CD14-positive monocyte (primary cell): ENCODE measurements around the gene PAFAH2. TPM values are rescaled to one million over a fixed set of nuclear protein-coding genes. Genes with fewer than 3 reads are reported as not detected.

Experiments
- DNase-seq, 3 donors: peaks; one replicate each; pipeline ENCODE4 v3.0.0-alpha.2; 2011 to 2022
- H2AFZ ChIP-seq: 2 replicates; pipeline ENCODE4 v1.6.0; 2012; ENCODE audit warnings: mild to moderate bottlenecking, low read depth, low read length, inconsistent platforms; ENCODE audit not compliant: insufficient read depth, poor library complexity, severe bottlenecking
- H3K27ac ChIP-seq, 2 donors: 1 replicate in 1 of 2; 2 replicates in 1 of 2; pipeline ENCODE4 v1.5.1; 2012 to 2013; ENCODE audit warnings: low read length in 2 of 2, control low read depth in 1 of 2, inconsistent platforms in 1 of 2, low read depth in 1 of 2, mild to moderate bottlenecking in 1 of 2
- H3K27me3 ChIP-seq, 2 donors: one replicate each; pipeline versions ENCODE4 v1.6.0 to v1.6.1; 2011 to 2013; ENCODE audit warnings: low read length in 2 of 2; ENCODE audit not compliant: control insufficient read depth in 2 of 2, insufficient read depth in 2 of 2
- H3K36me3 ChIP-seq, 2 donors: replicated peaks in 1 of 2; 1 replicate in 1 of 2; 2 replicates in 1 of 2; pipeline versions ENCODE4 v1.5.1 to v1.6.1; 2012 to 2013; ENCODE audit warnings: low read length in 2 of 2, control low read depth in 1 of 2, inconsistent platforms in 1 of 2, mild to moderate bottlenecking in 1 of 2; ENCODE audit not compliant: insufficient read depth in 2 of 2, control insufficient read depth in 1 of 2
- H3K4me1 ChIP-seq, 2 donors: 1 replicate in 1 of 2; 2 replicates in 1 of 2; pipeline versions ENCODE4 v1.5.1 to v1.6.1; 2012 to 2013; ENCODE audit warnings: low read length in 2 of 2, control low read depth in 1 of 2, inconsistent platforms in 1 of 2, mild to moderate bottlenecking in 1 of 2, moderate library complexity in 1 of 2; ENCODE audit not compliant: insufficient read depth in 2 of 2, control insufficient read depth in 1 of 2
- H3K4me2 ChIP-seq: replicated peaks from 2 replicates; pipeline ENCODE3; 2012; ENCODE audit warnings: low read length, moderate library complexity, mild to moderate bottlenecking; ENCODE audit not compliant: poor library complexity, severe bottlenecking; ENCODE audit errors: extremely low read depth
- H3K4me3 ChIP-seq, 3 experiments: fragments of 200-600 bp in 1 of 3; sonication (generic) in 1 of 3; replicated peaks in 1 of 3; 1 replicate in 2 of 3; 2 replicates in 1 of 3; pipeline ENCODE4 v1.5.1; 2011 to 2013; ENCODE audit warnings: low read length in 3 of 3, mild to moderate bottlenecking in 3 of 3, control low read depth in 2 of 3, low read depth in 2 of 3, inconsistent platforms in 1 of 3, moderate library complexity in 1 of 3
- H3K79me2 ChIP-seq: 2 replicates; pipeline ENCODE4 v1.6.0; 2012; ENCODE audit warnings: mild to moderate bottlenecking, control low read depth, inconsistent platforms, low read length, moderate library complexity; ENCODE audit not compliant: insufficient read depth
- H3K9ac ChIP-seq: 2 replicates; pipeline ENCODE4 v1.6.0; 2017; ENCODE audit warnings: low read length, mild to moderate bottlenecking; ENCODE audit not compliant: insufficient read depth, poor library complexity, severe bottlenecking
- H3K9me3 ChIP-seq, 2 donors: replicated peaks in 1 of 2; 1 replicate in 1 of 2; 2 replicates in 1 of 2; pipeline versions ENCODE4 v1.5.1 to v1.6.1; 2012 to 2013; ENCODE audit warnings: low read length in 2 of 2, control low read depth in 1 of 2; ENCODE audit not compliant: control insufficient read depth in 1 of 2, insufficient read depth in 1 of 2
- H4K20me1 ChIP-seq: 2 replicates; pipeline ENCODE4 v1.6.0; 2012; ENCODE audit warnings: mild to moderate bottlenecking, low read length, control low read depth, moderate library complexity; ENCODE audit not compliant: insufficient read depth
- H3K27ac Mint-ChIP-seq, 7 donors: one replicate each; pipeline ENCODE4 v1.8.0; 2020; ENCODE audit warnings: mild to moderate bottlenecking in 7 of 7, mixed read lengths in 7 of 7, moderate library complexity in 6 of 7, inconsistent platforms in 2 of 7
- H3K27me3 Mint-ChIP-seq, 3 donors: one replicate each; pipeline ENCODE4 v1.8.0; 2021 to 2022; ENCODE audit warnings: low read depth in 3 of 3, mild to moderate bottlenecking in 3 of 3, mixed read lengths in 3 of 3, moderate library complexity in 3 of 3, inconsistent platforms in 1 of 3
- H3K36me3 Mint-ChIP-seq, 2 donors: one replicate each; pipeline ENCODE4 v1.8.0; 2020; ENCODE audit warnings: mixed read lengths in 2 of 2, inconsistent platforms in 1 of 2, mild to moderate bottlenecking in 1 of 2
- H3K4me1 Mint-ChIP-seq: one replicate; pipeline ENCODE4 v1.8.0; 2020; ENCODE audit warnings: mild to moderate bottlenecking, mixed read lengths
- H3K4me3 Mint-ChIP-seq, 2 donors: one replicate each; pipeline ENCODE4 v1.8.0; 2020; ENCODE audit warnings: mild to moderate bottlenecking in 2 of 2, mixed read lengths in 2 of 2, moderate library complexity in 1 of 2
- H3K9me3 Mint-ChIP-seq, 7 donors: one replicate each; pipeline ENCODE4 v1.8.0; 2020 to 2022; ENCODE audit warnings: mixed read lengths in 7 of 7, mild to moderate bottlenecking in 6 of 7, moderate library complexity in 6 of 7, inconsistent platforms in 2 of 7
- WGBS: methylation state at CpG from one replicate; pipeline ENCODE4 v1.1.5; 2013; ENCODE audit warnings: missing lambda C conversion rate; ENCODE audit not compliant: insufficient coverage; 5-methylcytosine and 5-hydroxymethylcytosine counted together
- intact Hi-C, 2 donors: fragments of 100-400 bp; cut with micrococcal nuclease; formaldehyde crosslinking; loops; one replicate each; pipeline versions ENCODE4 v1.15.0 to v1.15.1; 2023
- polyA plus RNA-seq, 3 donors: library from polyadenylated mRNA; depleted of rRNA in 1 of 3; unstranded in 2 of 3; stranded (reverse) in 1 of 3; fragments of 300-500 nt in 2 of 3; fragments of >200 nt in 1 of 3; fragmentation: Illumina TruSeq in 2 of 3; gene quantifications; 1 replicate in 2 of 3; 2 replicates in 1 of 3; pipeline ENCODE4 v1.2.3, GENCODE V29; 2012 to 2021
- TF ChIP-seq, protein P1 (sequence below): fragments of 200-600 bp; IDR thresholded peaks from one replicate; pipeline ENCODE4 v1.8.0; 2022; ENCODE audit warnings: antibody characterized with exemption, mild to moderate bottlenecking

Gene PAFAH2
- polyA plus RNA-seq, 3 donors = 6.4 to 9.2 (median 6.8) TPM

DNA sequence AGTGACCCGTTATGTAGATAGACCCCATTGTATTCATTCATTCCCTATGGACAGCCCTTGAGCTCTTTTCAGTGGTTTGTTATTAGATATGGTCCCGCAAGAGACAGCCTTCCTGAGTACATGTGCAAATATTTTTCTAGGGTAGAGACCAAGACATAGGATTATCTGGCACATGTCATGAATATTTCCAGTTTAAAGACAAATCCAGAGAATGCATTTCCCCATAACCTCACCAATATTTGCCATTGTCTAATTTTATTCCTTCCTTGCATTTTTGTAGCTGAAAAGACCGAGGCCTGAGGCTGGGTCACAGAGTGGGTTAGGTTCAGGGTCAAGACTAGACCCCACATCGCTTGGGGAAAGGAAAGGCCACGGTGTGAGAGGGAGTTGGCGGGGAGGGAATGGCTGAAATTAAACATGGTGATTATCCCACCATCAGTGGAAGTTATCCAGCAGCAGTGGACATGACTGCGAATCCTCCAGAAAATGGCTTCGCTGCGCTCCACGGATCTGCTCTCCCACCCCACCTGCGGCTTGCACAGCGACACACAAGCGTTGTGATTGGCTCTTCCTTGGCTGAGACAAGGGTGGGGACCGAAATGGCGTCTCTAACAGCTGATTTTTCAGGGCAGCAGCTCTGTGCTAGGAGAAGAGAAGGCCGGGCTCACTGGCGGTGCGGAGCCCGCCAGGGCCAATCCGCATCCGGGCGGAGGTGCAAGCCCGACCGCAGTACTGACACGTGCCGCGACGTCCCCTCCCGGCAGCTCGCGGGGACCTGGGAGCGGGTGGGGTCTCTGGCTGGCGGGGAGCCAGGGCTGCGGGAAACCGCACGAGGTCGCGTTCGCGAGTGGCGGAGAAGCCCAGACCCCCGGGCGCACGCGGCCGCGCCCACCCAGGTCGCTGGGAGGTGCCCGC lies 75.5 kb downstream of the PAFAH2 start:
- no peaks in the 10 kb centered on the region for H3K9me3 Mint-ChIP-seq
- TF ChIP-seq, protein P1, sequence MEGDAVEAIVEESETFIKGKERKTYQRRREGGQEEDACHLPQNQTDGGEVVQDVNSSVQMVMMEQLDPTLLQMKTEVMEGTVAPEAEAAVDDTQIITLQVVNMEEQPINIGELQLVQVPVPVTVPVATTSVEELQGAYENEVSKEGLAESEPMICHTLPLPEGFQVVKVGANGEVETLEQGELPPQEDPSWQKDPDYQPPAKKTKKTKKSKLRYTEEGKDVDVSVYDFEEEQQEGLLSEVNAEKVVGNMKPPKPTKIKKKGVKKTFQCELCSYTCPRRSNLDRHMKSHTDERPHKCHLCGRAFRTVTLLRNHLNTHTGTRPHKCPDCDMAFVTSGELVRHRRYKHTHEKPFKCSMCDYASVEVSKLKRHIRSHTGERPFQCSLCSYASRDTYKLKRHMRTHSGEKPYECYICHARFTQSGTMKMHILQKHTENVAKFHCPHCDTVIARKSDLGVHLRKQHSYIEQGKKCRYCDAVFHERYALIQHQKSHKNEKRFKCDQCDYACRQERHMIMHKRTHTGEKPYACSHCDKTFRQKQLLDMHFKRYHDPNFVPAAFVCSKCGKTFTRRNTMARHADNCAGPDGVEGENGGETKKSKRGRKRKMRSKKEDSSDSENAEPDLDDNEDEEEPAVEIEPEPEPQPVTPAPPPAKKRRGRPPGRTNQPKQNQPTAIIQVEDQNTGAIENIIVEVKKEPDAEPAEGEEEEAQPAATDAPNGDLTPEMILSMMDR = no peak
- DNase-seq = peak in 2 of 3 donors; percentile 16 to 27
- peak overlapping the region; percentile 87 to 95 for H3K4me3 Mint-ChIP-seq
- peak overlapping the region; percentile 79 for H3K4me2 ChIP-seq
- H3K27me3 Mint-ChIP-seq = peaks cover 0 to 5% (median 0%) of the 10 kb centered on the region in 3 donors
- no peaks in the 10 kb centered on the region for H3K36me3 Mint-ChIP-seq
- H3K79me2 ChIP-seq = no peaks in the 10 kb centered on the region
- peak overlapping the region; percentile 72 for H3K9ac ChIP-seq
- no peaks in the 10 kb centered on the region for H4K20me1 ChIP-seq
- no peaks in the 10 kb centered on the region for H3K9me3 ChIP-seq
- peaks cover 33% of the 10 kb centered on the region for H3K4me1 Mint-ChIP-seq
- H3K36me3 ChIP-seq = no peaks in the 10 kb centered on the region
- WGBS = 2% methylated on average over 45 of the region's 49 CpGs
- peak overlapping the region; percentile 73 to 80 (median 78) for H3K4me3 ChIP-seq
- peak overlapping the region in 6 of 7 donors; percentile 37 to 82 (median 76) for H3K27ac Mint-ChIP-seq
- intact Hi-C loops = no loop called here
- peaks cover 21 to 27% of the 10 kb centered on the region in 2 donors for H3K4me1 ChIP-seq
- H3K27ac ChIP-seq = peak overlapping the region; percentile 73 to 87
- H3K27me3 ChIP-seq = no peaks in the 10 kb centered on the region
- peak overlapping the region; percentile 95 for H2AFZ ChIP-seq

DNA sequence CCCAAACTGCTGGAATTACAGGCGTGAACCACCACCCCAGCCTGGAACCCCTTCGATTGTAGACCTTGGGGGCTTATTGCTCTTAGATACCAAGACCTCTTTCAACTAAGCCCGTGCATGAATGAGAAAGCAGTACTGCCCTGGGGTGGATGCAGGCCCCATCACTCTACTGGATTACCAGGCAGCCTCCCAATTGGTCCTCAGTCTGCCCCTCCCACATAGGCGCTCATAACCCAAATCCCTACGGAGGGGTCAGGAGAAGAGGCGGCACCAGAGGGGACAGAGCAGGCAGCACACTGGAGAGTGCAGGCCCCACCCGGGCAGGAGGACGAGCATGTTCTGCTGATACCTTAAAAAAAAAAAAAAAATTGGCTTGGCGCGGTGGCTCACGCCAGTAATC lies 79.2 kb downstream of the PAFAH2 start:
- Histone ChIP-seq H3K4me1 (peaks cover 14 to 15% of the 10 kb centered on the region in 2 donors), H3K4me2 (no peak overlapping the region), H3K27ac (no peak overlapping the region), H3K9me3 (no peaks in the 10 kb centered on the region), H4K20me1 (no peaks in the 10 kb centered on the region), H3K9ac (no peak overlapping the region), H3K27me3 (no peaks in the 10 kb centered on the region), H3K4me3 (no peak overlapping the region), H3K36me3 (no peaks in the 10 kb centered on the region), H3K79me2 (no peaks in the 10 kb centered on the region), H2AFZ (no peak overlapping the region)
- TF ChIP-seq, protein P1 = no peak
- no peak overlapping the region for H3K27ac Mint-ChIP-seq
- H3K4me3 Mint-ChIP-seq = no peak overlapping the region
- 100% methylated on average over 9 of the region's 11 CpGs for WGBS
- H3K36me3 Mint-ChIP-seq = no peaks in the 10 kb centered on the region
- H3K27me3 Mint-ChIP-seq = peaks cover 0 to 5% (median 1%) of the 10 kb centered on the region in 3 donors
- peaks cover 0 to 1% (median 0%) of the 10 kb centered on the region in 7 donors for H3K9me3 Mint-ChIP-seq
- intact Hi-C loops = no loop called here
- H3K4me1 Mint-ChIP-seq = peaks cover 17% of the 10 kb centered on the region
- no peak for DNase-seq
